HepG2 (cell line): ENCODE results near the gene ABCD1. TPM values are rescaled to one million over a fixed set of nuclear protein-coding genes. Genes with fewer than 3 reads are reported as not detected.

Source experiments
- AGO1 ChIP-seq: fragments of 200-400 bp; formaldehyde crosslinking; IDR thresholded peaks from 2 replicates; pipeline ENCODE4 v1.6.1; 2017; ENCODE audit warnings: mild to moderate bottlenecking, low read depth, low read length, moderate library complexity; ENCODE audit not compliant: poor library complexity, severe bottlenecking
- DPF2 ChIP-seq: sonication (generic); formaldehyde crosslinking; IDR thresholded peaks from 2 replicates; pipeline ENCODE4 v1.4.0; 2020; ENCODE audit warnings: mild to moderate bottlenecking, low read depth, missing genetic modification reagents, borderline replicate concordance
- ELF3 ChIP-seq: IDR thresholded peaks from 2 replicates; pipeline ENCODE4 v1.6.1; 2016; ENCODE audit warnings: missing genetic modification reagents, missing compliant biosample characterization
- FOXA1 ChIP-seq, 2 experiments: fragments of 450-650 bp in 1 of 2; sonication (generic) in 1 of 2; formaldehyde crosslinking in 1 of 2; IDR thresholded peaks; 2 replicates each; pipeline versions ENCODE4 v1.4.0 to v1.6.1; 2016 to 2020; ENCODE audit warnings: missing genetic modification reagents in 1 of 2
- FOXP1 ChIP-seq, 2 experiments: fragments of 450-650 bp in 1 of 2; IDR thresholded peaks; 2 replicates each; pipeline ENCODE4 v1.6.1; 2017 to 2018; ENCODE audit warnings: antibody characterized with exemption in 1 of 2
- HNRNPH1 ChIP-seq: fragments of 200-400 bp; formaldehyde crosslinking; optimal IDR thresholded peaks from 2 replicates; pipeline ENCODE3; 2017; ENCODE audit warnings: mild to moderate bottlenecking, low read depth, low read length
- HOXA5 ChIP-seq: sonication (generic); formaldehyde crosslinking; IDR thresholded peaks from 2 replicates; pipeline ENCODE4 v1.4.0; 2020; ENCODE audit warnings: missing genetic modification reagents
- NFIB ChIP-seq: sonication (generic); formaldehyde crosslinking; IDR thresholded peaks from 2 replicates; pipeline ENCODE4 v1.9.0; 2021; ENCODE audit warnings: missing genetic modification reagents, mild to moderate bottlenecking, borderline replicate concordance
- NPAS2 ChIP-seq: sonication (generic); formaldehyde crosslinking; IDR thresholded peaks from 2 replicates; pipeline ENCODE4 v1.8.0; 2022; ENCODE audit warnings: mild to moderate bottlenecking, missing genetic modification reagents, borderline replicate concordance
- POLR2A ChIP-seq, 2 experiments: IDR thresholded peaks; 2 replicates each; pipeline ENCODE4 v1.6.1; 2011; ENCODE audit warnings: low read depth in 2 of 2, low read length in 2 of 2, mild to moderate bottlenecking in 1 of 2, moderate library complexity in 1 of 2; ENCODE audit not compliant: insufficient read depth in 1 of 2
- RARG ChIP-seq: sonication (generic); formaldehyde crosslinking; IDR thresholded peaks from 2 replicates; pipeline ENCODE4 v1.4.0; 2020; ENCODE audit warnings: low read depth, mild to moderate bottlenecking, missing genetic modification reagents
- SETDB1 ChIP-seq: sonication (generic); formaldehyde crosslinking; IDR thresholded peaks from 2 replicates; pipeline ENCODE4 v1.5.1; 2020; ENCODE audit warnings: missing genetic modification reagents, mild to moderate bottlenecking, borderline replicate concordance
- TAF1 ChIP-seq: sonication (generic); formaldehyde crosslinking; IDR thresholded peaks from 2 replicates; pipeline ENCODE4 v1.4.0; 2020; ENCODE audit warnings: missing genetic modification reagents
- U2AF1 ChIP-seq: fragments of 200-400 bp; formaldehyde crosslinking; optimal IDR thresholded peaks from 2 replicates; pipeline ENCODE3; 2017; ENCODE audit warnings: mild to moderate bottlenecking, low read depth, low read length
- ZNF546 ChIP-seq: sonication (generic); formaldehyde crosslinking; conservative IDR thresholded peaks from 2 replicates; pipeline ENCODE4 v1.8.1; 2023; ENCODE audit warnings: mild to moderate bottlenecking, missing genetic modification reagents
- polyA plus RNA-seq, 8 experiments: library from polyadenylated mRNA; depleted of rRNA in 3 of 8; stranded (reverse) in 7 of 8; unstranded in 1 of 8; fragments of >200 nt; fragmentation: Illumina TruSeq in 4 of 8; extraction: Trizol in 4 of 8; gene quantifications; 2 replicates each; pipeline versions ENCODE4 v1.2.1 to v1.2.3, GENCODE V29; 2011 to 2016; ENCODE audit warnings: low read depth in 4 of 8, missing spikeins in 1 of 8, mixed read lengths in 1 of 8; ENCODE audit not compliant: insufficient read depth in 1 of 8
- total RNA-seq, 5 experiments: library from RNA; depleted of rRNA; stranded (reverse); fragments of >200 nt; fragmentation: Illumina TruSeq; extraction: Trizol; gene quantifications; 2 replicates each; pipeline ENCODE4 v1.2.3, GENCODE V29; 2016; ENCODE audit warnings: low read depth in 1 of 5
- TF ChIP-seq, protein P1 (sequence below): IDR thresholded peaks from 2 replicates; pipeline ENCODE4 v1.6.1; 2016; ENCODE audit warnings: mild to moderate bottlenecking
- TF ChIP-seq, protein P2 (sequence below), 2 experiments: sonication (generic) in 1 of 2; formaldehyde crosslinking in 1 of 2; IDR thresholded peaks; 2 replicates each; pipeline versions ENCODE4 v1.5.1 to v1.6.1; 2011 to 2020; ENCODE audit warnings: borderline replicate concordance in 1 of 2, low read depth in 1 of 2, low read length in 1 of 2, mild to moderate bottlenecking in 1 of 2, missing genetic modification reagents in 1 of 2, moderate library complexity in 1 of 2
- TF ChIP-seq, protein P3 (sequence below): IDR thresholded peaks from 2 replicates; pipeline ENCODE4 v1.6.1; 2016; ENCODE audit warnings: missing compliant biosample characterization, missing genetic modification reagents, borderline replicate concordance
- TF ChIP-seq, protein P4 (sequence below): sonication (generic); formaldehyde crosslinking; IDR thresholded peaks from 2 replicates; pipeline ENCODE4 v1.8.1; 2023; ENCODE audit warnings: missing genetic modification reagents, mild to moderate bottlenecking, borderline replicate concordance
- TF ChIP-seq, protein P5 (sequence below): sonication (generic); formaldehyde crosslinking; IDR thresholded peaks from 2 replicates; pipeline ENCODE4 v1.4.0; 2020; ENCODE audit warnings: missing genetic modification reagents

The ABCD1 gene
- total and polyA plus RNA-seq, 2 of the 13 experiments (the other 11 are each of a cell fraction or from before 2014, with no cell fraction given), result 11.4 to 15.9 TPM

DNA sequence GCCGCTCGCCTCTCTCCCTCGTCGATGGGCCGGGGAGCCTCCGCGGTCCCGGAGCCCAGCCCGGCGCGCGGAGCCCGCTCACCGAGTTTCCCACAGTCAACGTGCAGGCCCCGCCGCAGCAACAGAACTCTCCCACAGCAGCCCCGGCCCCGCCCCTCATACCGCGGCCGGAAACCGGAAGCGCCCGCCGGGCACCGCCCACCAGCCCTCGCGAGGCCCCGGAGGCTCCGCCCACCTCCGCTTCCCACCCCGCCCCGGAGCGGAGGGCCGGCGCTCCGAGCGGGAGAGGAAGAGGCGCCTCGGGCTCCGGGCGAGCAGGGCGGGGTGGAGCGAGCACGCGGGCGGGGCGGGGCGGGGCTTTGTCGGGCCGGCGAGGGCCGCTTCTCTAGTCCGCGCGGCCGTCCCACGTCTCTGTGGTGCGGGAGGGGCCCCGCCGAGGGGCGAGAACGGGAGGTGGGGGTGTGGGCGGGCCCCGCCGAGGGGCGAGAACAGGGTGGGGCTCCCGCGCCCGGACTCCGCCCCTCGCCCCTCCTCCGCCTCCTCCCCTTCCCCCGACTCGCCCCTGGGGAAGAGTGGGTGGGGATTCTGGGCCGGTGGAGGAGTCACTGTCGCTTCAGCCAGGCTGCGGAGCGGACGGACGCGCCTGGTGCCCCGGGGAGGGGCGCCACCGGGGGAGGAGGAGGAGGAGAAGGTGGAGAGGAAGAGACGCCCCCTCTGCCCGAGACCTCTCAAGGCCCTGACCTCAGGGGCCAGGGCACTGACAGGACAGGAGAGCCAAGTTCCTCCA lies at the start of gene ABCD1, which contains the start of gene BCAP31 (continued):
- TF ChIP-seq RARG, result no peak
- TF ChIP-seq AGO1, result no peak
- TF ChIP-seq TAF1, result peak; percentile 85
- TF ChIP-seq NFIB, result no peak
- no peak for TF ChIP-seq NPAS2 (CRISPR knock-in tag)
- TF ChIP-seq DPF2 (CRISPR knock-in tag), result no peak
- TF ChIP-seq HOXA5 (CRISPR knock-in tag), result no peak
- TF ChIP-seq SETDB1, result no peak
- peak in 1 of 2 experiments; percentile 94; a peak in 2 of 4 replicates for TF ChIP-seq POLR2A (IDR thresholded peaks at IDR 0.05; ENCODE audit: insufficient read depth in 1 of 2, low read depth in 2 of 2, low read length in 2 of 2)
- TF ChIP-seq, protein P1, sequence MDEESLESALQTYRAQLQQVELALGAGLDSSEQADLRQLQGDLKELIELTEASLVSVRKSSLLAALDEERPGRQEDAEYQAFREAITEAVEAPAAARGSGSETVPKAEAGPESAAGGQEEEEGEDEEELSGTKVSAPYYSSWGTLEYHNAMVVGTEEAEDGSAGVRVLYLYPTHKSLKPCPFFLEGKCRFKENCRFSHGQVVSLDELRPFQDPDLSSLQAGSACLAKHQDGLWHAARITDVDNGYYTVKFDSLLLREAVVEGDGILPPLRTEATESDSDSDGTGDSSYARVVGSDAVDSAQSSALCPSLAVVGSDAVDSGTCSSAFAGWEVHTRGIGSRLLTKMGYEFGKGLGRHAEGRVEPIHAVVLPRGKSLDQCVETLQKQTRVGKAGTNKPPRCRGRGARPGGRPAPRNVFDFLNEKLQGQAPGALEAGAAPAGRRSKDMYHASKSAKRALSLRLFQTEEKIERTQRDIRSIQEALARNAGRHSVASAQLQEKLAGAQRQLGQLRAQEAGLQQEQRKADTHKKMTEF (CRISPR knock-in tag), result no peak
- TF ChIP-seq, protein P2, sequence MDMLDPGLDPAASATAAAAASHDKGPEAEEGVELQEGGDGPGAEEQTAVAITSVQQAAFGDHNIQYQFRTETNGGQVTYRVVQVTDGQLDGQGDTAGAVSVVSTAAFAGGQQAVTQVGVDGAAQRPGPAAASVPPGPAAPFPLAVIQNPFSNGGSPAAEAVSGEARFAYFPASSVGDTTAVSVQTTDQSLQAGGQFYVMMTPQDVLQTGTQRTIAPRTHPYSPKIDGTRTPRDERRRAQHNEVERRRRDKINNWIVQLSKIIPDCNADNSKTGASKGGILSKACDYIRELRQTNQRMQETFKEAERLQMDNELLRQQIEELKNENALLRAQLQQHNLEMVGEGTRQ (IDR thresholded peaks at IDR 0.05; ENCODE audit: low read depth, low read length), result no peak
- TF ChIP-seq, protein P2 (CRISPR knock-in tag; IDR thresholded peaks at IDR 0.05; ENCODE audit: borderline replicate concordance), result no peak
- TF ChIP-seq, protein P3, sequence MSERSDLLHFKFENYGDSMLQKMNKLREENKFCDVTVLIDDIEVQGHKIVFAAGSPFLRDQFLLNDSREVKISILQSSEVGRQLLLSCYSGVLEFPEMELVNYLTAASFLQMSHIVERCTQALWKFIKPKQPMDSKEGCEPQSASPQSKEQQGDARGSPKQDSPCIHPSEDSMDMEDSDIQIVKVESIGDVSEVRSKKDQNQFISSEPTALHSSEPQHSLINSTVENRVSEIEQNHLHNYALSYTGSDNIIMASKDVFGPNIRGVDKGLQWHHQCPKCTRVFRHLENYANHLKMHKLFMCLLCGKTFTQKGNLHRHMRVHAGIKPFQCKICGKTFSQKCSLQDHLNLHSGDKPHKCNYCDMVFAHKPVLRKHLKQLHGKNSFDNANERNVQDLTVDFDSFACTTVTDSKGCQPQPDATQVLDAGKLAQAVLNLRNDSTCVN (CRISPR knock-in tag), result 0 out of 2 replicates have a peak, but pooled peaks have one; percentile 21
- no peak for TF ChIP-seq FOXP1 (IDR thresholded peaks at IDR 0.05)
- no peak for TF ChIP-seq FOXP1 (CRISPR knock-in tag; IDR thresholded peaks at IDR 0.05)
- no peak for TF ChIP-seq ELF3 (CRISPR knock-in tag)
- no peak for TF ChIP-seq ZNF546 (CRISPR knock-in tag)
- TF ChIP-seq FOXA1 (IDR thresholded peaks at IDR 0.05), result no peak
- TF ChIP-seq FOXA1 (CRISPR knock-in tag; IDR thresholded peaks at IDR 0.05), result no peak
- TF ChIP-seq, protein P4, sequence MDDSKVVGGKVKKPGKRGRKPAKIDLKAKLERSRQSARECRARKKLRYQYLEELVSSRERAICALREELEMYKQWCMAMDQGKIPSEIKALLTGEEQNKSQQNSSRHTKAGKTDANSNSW (CRISPR knock-in tag), result no peak
- TF ChIP-seq U2AF1, result no peak
- TF ChIP-seq HNRNPH1, result no peak
- TF ChIP-seq, protein P5, sequence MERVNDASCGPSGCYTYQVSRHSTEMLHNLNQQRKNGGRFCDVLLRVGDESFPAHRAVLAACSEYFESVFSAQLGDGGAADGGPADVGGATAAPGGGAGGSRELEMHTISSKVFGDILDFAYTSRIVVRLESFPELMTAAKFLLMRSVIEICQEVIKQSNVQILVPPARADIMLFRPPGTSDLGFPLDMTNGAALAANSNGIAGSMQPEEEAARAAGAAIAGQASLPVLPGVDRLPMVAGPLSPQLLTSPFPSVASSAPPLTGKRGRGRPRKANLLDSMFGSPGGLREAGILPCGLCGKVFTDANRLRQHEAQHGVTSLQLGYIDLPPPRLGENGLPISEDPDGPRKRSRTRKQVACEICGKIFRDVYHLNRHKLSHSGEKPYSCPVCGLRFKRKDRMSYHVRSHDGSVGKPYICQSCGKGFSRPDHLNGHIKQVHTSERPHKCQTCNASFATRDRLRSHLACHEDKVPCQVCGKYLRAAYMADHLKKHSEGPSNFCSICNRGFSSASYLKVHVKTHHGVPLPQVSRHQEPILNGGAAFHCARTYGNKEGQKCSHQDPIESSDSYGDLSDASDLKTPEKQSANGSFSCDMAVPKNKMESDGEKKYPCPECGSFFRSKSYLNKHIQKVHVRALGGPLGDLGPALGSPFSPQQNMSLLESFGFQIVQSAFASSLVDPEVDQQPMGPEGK (CRISPR knock-in tag), result peak; percentile 83
